ENCODE data around the gene TSPAN17.

The TSPAN17 gene

GRCh38 chr5:176633598-176633997 is 13.7 kb upstream of the TSPAN17 start:
- FAIRE-seq = no peak
- no peak for DNase-seq (ENCODE audit: insufficient read length, low spot score)
- TF ChIP-seq CTCF (IDR thresholded peaks at IDR 0.05; ENCODE audit: insufficient read depth, missing control alignments) = no peak

GRCh38 chr5:176636426-176636825 is 10.9 kb upstream of the TSPAN17 start:
- FAIRE-seq = no peak
- no peak for DNase-seq (ENCODE audit: insufficient read length, low spot score)
- TF ChIP-seq CTCF (IDR thresholded peaks at IDR 0.05; ENCODE audit: insufficient read depth, missing control alignments) = no peak

GRCh38 chr5:176637556-176637955 is 9.7 kb upstream of the TSPAN17 start:
- no peak for TF ChIP-seq CTCF (IDR thresholded peaks at IDR 0.05; ENCODE audit: insufficient read depth, missing control alignments)
- DNase-seq (ENCODE audit: insufficient read length, low spot score) (no peak), FAIRE-seq (no peak)

- DNase-seq (ENCODE audit: insufficient read length, low spot score) (no peak), FAIRE-seq (no peak)
- no peak for TF ChIP-seq CTCF (IDR thresholded peaks at IDR 0.05; ENCODE audit: insufficient read depth, missing control alignments)
These were observed 8.8 kb upstream of the TSPAN17 start for GRCh38 chr5:176638437-176638836.

GRCh38 chr5:176639208-176639607 is 8.1 kb upstream of the TSPAN17 start:
- DNase-seq (ENCODE audit: insufficient read length, low spot score) = no peak
- no peak for FAIRE-seq
- TF ChIP-seq CTCF (IDR thresholded peaks at IDR 0.05; ENCODE audit: insufficient read depth, missing control alignments) = no peak

GRCh38 chr5:176639981-176640380 is 7.3 kb upstream of the TSPAN17 start:
- no peak for TF ChIP-seq CTCF (IDR thresholded peaks at IDR 0.05; ENCODE audit: insufficient read depth, missing control alignments)
- DNase-seq (ENCODE audit: insufficient read length, low spot score) (no peak), FAIRE-seq (no peak)

GRCh38 chr5:176640616-176641015 is 6.7 kb upstream of the TSPAN17 start:
- no peak for TF ChIP-seq CTCF (IDR thresholded peaks at IDR 0.05; ENCODE audit: insufficient read depth, missing control alignments)
- no peak for DNase-seq (ENCODE audit: insufficient read length, low spot score)
- FAIRE-seq = no peak
